GM18861 (cell line): ENCODE measurements around the gene CABLES1.
"Not testable (repeated sequence)": the region's sequence is repeated elsewhere in the genome, so short reads cannot be mapped to it uniquely, and the experiment has no call there.

Experiments used
- ATAC-seq: cut with Tn5 transposase; IDR thresholded peaks from one replicate; pipeline ENCODE4 v1.9.1; 2021; ENCODE audit not compliant: unreplicated experiment

CABLES1 gene

GRCh38 chr18:23108496-23108895 is 26.8 kb upstream of the CABLES1 start:
- no peak for ATAC-seq

- ATAC-seq, result not testable (repeated sequence)
These were observed 26.1 kb upstream of the CABLES1 start for GRCh38 chr18:23109163-23109562.

- ATAC-seq, result no peak
These were observed 21.7 kb upstream of the CABLES1 start for GRCh38 chr18:23113576-23113975.

GRCh38 chr18:23114171-23114881 is 21.0 kb upstream of the CABLES1 start:
- no peak for ATAC-seq

- no peak for ATAC-seq
These were observed 20.4 kb upstream of the CABLES1 start for GRCh38 chr18:23114911-23115310.

- no peak for ATAC-seq
These were observed 19.6 kb upstream of the CABLES1 start for GRCh38 chr18:23115683-23116096.

- ATAC-seq, result no peak
These were observed 14.2 kb upstream of the CABLES1 start for GRCh38 chr18:23121133-23121532.

- no peak for ATAC-seq
These were observed 12.7 kb upstream of the CABLES1 start for GRCh38 chr18:23122334-23123229.

GRCh38 chr18:23126376-23127056 is 8.8 kb upstream of the CABLES1 start:
- ATAC-seq, result no peak

- no peak for ATAC-seq
These were observed 8.2 kb upstream of the CABLES1 start for GRCh38 chr18:23127090-23127489.

GRCh38 chr18:23129355-23130002 is 5.8 kb upstream of the CABLES1 start:
- no peak for ATAC-seq

- no peak for ATAC-seq
These were observed 3.5 kb upstream of the CABLES1 start for GRCh38 chr18:23131693-23132319.

GRCh38 chr18:23133860-23134779 is 1.2 kb upstream of the CABLES1 start:
- ATAC-seq, result peak; percentile 41

- ATAC-seq, result no peak
These were observed 453 bp downstream of the CABLES1 start for GRCh38 chr18:23135550-23136325.

GRCh38 chr18:23136326-23137096 is 1.2 kb downstream of the CABLES1 start:
- no peak for ATAC-seq

- ATAC-seq, result no peak
These were observed 1.9 kb downstream of the CABLES1 start for GRCh38 chr18:23137097-23137635.

- ATAC-seq, result no peak
These were observed 2.5 kb downstream of the CABLES1 start for GRCh38 chr18:23137788-23138216.

GRCh38 chr18:23138471-23138870 is 3.2 kb downstream of the CABLES1 start:
- ATAC-seq, result no peak
